HG02938 (cell line): ENCODE data around the gene NOL9.
"Not testable (repeated sequence)": the region's sequence is repeated elsewhere in the genome, so short reads cannot be mapped to it uniquely, and the experiment has no call there.

ENCODE experiments used
- ATAC-seq: cut with Tn5 transposase; IDR thresholded peaks from one replicate; pipeline ENCODE4 v1.9.1; 2021; ENCODE audit warnings: mild to moderate bottlenecking, moderate library complexity; ENCODE audit not compliant: unreplicated experiment

NOL9 gene

DNA sequence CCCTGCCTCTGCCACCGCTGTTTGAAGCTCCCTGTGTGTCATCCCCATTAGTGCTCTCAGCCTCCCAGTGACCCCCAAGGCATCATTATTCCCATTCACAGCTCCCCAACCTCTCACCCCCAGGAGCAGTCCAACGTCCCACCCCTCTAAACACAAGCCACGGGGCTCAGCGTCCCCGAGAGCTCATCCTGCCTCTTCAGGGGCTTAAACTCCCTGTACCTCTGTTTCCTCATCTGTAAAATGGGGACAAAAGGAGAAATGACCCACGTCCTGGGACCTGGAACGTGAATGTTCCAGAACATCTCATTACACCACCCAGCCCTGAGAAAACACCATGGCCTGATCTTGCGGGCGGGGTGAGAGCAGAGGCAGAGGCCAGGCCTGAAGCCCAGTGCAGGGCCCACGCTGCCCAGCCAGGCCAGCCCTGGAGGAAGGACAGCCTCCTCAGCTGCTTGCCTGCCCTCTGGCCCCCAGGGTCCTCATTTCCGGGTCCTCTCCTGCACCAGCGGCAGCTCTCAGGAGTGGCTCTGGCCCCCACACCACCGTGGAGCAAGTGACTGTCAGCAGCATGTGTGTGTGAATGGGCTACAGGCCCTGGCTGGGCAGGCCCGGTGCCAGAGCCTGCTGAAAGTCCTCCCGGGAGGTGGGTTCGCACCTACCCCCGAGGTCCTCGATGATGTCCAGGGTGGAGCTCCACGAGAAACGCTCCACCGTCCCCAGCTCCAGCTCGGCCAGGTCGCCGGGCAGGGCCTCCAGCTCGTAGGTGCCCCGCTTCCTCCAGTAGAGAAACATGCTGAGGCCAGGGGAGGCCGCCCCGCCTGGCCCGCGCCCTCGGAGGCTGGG lies 48.7 kb downstream of the NOL9 start:
- no peak for ATAC-seq

DNA sequence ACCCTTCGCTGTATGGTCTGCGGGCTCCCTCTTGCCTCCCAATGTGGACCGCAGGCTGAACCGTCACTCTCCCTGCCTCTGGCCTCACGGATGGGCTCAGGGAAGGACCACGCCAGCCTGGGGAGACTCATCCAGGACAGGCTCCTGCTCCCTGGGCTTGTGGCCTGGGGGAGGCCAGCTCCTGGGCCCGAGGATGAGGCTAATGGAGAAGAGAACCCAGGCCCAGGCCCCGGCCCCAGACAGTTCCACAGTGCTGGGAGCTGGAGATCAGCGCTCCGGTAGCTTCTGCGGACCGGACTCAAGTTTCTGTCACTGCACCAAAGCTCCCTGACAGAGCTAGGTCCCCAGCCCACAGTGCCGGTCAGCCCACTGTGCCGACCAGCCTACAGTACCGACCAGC lies 49.4 kb downstream of the NOL9 start:
- no peak for ATAC-seq

DNA sequence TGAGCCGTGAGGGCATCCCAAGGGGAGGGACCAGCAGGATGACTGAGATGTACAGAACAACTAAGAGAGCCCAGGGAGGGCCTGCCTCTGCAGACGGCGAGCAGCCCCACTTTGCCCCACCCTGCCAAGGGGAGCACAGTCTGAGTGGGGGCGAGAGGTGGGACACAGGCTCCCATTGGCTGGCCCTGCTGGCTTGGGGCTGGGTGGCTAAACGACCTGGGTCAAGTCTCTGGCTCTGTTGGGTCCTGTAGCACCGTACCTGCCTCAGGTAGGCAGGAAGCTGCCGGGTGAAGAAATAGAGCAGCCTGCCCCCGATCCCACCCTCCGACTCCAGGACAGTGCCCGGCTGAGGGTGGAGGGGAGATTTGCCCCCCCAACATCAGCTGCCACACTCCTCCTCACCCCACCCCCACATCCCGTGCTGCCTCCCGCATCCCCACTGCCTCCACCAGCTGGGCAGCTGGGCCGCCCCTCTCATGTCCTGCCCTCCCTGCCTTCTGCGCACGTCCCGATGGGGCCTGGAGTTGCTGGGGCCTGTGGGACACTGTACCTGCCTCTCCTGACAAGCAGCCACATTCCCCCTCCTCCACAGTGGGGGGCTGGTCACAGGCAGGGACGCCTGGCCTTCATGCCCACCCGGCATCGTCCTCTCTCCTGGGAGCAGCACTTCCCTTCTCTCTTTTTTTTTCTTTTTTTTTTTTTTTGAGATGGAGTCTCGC lies 50.3 kb downstream of the NOL9 start:
- ATAC-seq: no peak

DNA sequence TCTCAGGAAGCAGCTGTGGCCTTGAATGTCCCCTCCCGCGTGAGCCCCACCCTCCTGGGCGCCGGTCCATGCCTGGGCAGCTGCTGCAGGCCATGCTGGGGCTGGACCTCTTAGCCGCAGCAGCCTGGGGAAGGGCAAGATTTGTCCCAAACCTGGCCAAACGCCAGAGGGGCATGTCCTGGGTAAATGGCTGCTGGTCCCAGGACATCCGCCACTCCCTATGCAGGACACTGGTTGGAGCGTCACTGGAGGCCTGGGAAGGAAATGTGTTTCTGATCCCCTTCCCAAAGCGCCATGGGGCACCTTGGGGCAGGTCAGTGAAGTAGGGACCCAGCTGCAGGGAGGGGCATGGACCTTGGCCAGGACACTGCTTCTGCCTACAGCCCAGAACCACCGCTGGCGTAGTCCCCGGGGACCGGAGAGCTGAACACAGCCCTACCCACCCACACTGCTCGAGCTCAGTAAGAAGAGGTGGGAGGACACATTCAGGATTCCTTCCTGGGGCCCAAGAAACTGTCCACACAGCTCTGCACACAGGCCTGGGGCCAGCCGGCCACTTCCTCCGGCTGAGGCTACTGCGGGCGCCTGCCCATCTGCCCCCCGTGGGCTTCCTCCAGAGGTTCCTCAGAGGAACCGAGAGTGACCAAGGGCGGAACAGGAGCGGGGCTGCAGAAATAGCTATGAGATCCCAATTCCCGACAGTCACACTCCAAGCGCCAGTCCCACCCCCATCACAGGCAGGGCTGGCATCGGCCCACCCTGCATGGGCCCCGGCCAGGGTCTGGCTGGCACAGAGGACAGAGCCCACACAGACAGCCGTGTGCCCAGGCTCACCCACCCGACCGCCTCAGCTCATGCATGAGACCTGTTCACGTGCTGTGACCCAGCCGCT lies 52.1 kb downstream of the NOL9 start:
- ATAC-seq: no peak

DNA sequence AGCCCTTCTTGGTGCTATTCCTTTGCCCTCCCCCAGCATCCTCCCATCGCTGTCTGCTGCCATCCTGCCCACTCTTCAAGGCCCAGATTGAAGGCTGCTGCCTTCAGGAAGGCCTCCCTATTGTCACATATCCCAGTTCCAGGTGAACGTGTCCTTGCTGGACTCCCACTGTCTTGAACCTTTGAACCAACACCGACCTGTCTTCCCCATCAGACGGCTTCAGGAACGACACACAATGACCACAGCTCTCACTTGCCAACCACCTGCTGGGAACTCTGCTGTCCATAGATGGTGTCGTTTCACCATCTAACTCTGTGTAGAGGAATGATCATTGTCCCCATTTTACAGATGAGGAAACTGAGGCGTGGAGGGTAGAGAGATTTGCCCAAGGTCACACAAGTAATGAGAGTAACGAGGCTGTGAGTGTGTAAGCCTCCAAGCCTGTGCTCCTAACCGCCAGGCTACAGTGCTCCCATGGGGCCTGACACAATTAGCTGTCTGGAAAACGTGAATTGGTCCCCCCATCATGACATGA lies 53.0 kb downstream of the NOL9 start:
- ATAC-seq: no peak

DNA sequence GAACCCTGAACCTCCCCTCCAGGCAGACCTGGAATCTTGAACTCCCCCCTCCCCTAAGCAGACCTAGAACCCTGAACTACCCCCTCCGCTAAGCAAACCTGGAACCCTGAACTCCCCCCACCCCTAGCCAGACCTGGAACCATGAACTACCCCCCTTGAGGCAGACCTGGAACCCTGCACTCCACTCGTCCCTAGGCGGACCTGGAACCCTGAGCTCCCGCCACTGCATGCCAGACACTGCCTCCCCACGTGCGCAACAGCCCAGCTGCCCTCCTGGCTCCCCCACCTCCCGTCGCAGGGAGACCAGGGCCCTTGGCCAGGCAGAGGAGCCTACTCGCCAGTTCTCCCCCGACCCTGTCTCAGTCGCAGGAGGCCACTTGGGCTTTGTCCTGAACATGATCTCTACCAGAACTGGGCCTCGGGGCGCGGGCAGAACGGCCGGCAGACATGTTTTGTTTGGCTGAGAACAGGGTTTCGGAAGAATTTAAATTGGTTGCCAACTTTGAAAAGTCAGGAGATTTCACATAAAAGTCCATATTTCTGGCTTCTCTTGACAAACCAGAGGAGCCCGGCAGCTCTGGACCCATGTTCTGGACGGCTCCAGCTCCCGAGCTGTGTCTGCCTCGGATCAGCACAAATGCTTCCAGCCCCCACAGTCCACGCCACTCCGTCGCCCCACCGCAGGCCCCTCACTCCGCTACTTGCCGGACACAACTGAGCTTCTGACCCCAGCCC lies 53.6 kb downstream of the NOL9 start:
- ATAC-seq: no peak

DNA sequence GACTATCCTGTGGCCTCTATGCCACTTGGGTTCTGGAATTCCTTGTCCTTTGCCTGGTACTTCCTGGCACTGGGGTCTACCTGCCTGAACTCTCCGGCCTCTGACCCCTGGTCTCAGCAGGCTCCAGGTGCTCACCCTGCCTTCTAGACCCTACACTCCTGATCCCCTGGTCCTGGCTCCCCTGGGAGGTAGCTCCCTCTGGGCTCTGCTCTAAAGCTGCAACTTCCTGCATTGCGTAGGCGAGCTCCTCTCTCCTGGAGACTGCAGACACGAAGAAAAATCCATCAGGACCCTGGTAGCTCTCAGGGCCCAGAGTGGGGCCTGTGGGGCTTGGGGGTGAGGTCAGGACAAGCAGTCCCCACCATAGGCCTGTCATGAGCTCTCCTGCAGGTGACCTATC lies 55.0 kb downstream of the NOL9 start:
- ATAC-seq: no peak

DNA sequence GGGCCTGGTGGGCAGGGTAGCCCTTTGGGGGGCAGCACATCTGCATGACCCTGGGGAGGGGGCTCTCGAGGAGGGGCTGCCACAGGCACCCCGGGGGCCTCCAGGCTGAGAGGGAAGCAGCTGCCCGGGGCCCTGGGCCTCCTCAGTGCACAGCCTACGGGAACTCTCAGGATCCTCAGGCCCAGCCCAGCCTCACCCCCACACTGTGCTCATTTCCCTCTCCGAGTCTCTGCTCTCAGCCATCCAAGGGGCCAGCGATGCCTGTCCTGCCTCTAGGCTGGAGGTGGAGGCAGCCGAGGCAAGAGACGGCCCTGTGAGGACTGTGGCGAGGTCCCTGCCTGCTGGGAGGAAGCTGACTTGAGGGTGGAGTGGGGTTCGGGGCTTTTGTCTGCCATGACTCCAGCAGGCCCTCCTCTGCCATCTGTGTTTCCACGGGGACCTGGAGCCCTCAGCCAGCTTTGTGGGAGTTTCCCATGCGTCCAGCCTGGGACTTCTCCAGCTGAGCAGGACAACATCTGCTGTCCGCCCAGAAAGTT lies 55.7 kb downstream of the NOL9 start:
- ATAC-seq: no peak

DNA sequence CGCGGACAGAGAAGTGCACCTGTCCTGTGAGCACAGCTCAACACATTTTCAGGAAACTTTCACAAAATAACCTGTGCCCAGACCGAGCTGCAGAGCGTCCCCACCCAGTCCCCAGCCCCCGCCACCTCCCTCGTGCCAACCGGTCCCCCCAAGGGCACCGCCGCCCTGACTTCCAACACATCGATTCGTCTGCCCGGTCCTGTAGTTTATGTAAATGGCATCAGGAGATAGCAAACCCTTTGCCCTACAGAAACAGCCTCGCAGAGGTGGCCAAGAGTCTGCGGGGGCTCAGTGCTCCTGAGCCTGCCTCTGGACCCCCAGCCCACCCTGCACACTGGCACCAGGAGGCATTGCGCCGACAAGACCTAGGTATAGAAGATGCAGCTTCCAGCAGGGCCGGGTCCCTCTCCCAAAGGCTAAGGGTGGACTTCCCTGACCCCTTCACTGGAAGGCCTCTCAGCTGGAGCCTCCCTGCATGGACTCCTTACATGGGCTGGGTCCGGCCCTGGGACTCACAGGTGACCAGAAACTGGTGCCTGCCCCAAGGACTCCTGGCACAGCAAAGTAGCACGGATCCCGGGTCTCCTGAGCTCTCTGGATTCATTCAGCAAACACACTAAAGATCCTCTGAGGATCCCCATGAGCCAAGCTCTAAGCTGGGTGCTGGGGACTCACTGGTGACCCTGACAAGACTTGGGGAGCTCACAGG lies 56.3 kb downstream of the NOL9 start:
- no peak for ATAC-seq

DNA sequence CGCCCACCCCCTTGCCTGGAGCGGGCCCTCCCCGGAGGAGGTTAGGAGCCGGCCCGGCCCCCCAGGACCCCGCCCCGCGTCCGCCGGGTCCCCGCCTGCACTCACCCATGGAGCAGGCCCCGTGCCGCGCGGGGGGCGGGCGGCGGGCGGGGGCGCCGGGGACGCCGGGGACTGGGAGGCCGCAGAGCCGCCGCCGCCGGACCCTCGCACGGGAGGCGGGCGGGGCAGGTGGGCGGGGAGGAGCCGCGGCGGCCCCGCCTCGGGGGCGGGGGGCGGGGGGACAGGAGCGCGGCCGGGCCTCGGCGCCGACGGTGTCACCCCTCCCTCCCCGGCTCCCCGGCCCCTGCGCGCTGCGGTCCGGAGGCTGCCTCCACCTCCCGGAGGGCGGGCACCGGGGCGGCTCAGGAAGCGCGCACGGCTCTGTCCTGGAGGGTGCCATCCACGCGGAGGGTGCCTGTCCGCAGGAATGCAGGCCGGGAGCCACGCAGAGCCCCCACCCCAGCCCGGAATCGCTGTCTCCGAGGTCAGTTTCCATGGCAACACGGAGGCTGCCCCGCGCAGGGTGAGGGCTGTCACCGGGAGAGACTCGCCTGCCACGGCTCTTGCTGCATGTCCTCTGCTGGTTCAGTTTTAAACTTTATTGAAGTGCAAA lies 57.0 kb downstream of the NOL9 start:
- ATAC-seq: no peak

DNA sequence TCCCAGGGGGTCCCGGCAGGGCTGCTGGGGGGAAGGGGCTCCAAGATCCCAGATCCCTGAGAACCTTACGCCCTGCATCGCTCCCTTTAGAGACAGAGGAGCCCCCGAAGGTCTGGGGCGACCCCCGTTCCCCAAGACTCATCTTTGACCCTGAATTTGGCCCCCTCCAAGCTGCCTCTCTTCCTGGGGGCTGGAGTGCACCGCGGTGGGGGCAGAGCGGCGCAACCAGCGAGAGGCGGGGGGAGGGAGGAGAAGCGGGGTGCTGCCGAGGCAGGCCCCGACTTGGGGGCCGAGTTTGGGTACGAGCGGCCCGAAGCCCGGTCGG lies 57.5 kb downstream of the NOL9 start:
- ATAC-seq: no peak

DNA sequence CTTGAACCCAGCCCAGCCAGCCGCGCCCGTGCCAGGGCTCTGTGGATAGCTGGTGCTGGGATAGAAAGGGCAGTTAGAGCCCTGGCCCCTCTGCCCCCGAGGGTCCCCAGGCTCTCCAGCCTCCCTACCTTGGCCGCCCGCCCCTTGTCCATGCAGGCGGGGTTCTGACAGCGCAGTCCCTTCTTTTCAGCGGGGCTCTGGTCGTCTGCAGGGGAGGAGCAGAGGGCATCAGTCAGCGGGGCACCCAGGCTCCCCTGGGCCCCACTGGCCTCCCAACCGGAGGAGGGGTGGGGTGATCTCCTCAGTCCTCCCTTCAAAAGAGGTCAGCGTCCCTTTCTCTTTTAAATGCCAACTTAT lies 58.0 kb downstream of the NOL9 start:
- ATAC-seq: no peak

DNA sequence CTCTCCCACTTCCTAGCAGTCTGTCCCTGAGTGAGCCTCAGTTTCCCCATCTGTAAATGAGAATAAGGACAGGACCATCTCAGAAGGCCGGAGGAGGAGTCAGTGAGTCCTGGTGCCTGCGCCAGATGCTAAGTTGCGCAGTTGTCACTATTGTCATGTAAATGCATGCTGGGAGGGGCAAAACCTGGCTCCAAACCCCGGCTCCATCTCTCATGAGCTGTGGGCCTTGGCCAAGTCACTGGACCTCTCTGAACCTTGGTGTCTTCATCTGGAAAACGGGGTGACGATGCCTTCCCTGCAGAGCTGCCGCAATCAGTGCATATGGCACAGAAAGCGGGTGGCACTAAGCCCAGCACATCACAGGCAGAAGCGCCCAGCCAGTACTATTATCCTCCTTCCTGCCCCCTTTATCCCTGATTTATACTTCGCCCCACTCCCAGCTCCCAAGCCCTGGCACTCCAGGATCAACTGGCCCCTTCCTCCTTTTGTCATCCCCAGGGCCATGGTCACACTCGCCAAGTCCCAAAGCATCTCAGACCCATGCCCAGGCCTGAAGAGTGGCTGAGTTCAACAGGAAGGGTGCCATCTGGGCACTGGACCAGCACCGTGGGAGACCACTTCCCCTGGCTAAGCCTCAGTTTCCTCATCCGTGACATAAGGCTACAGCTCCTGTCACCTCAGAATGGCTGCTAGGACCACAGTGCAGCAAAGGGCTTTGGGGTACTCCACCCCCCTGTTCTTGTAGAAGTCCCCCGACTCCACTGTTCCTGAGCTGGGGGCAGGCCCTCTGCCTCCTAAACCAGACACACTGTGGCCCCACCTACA lies 58.6 kb downstream of the NOL9 start:
- no peak for ATAC-seq

DNA sequence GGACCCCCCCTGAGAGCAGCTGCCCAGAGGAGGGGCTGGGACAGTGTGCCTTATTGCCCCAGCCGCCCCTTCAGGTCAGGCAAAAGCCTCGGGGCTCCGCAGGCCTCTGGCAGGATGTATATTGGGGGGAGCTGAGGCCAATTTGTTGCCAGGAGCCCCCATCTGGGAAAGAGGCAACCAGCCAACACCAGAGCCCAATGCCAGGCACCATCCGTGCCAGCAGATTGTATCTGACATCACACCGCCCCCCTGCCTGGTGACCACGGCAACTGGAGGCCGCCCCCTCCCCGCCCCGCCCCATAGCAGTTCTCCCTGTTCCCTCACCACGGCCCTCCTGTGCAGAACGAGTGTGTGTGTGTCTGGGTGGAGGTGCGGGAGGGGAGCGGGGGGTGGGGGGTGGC lies 59.3 kb downstream of the NOL9 start:
- ATAC-seq: no peak

DNA sequence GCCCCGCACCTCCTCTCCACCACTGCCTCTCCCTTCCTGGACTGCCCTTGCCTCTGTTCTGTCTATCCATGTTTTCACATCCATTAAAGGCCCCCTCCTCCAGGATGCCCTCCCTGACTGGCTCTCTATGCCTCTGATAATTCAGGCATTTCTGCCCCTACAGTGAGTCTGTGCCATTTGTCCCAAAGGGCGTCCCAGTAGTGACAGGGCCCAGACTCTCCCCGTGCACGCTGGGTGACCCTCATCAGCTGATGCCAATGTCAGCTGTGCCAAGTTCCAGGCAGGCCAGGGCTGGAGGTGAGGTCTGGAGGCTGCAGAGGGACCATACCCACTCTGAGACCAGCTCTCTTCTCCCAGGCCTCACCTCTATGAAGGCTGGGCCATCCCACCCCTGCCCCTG lies 59.7 kb downstream of the NOL9 start:
- ATAC-seq: no peak

DNA sequence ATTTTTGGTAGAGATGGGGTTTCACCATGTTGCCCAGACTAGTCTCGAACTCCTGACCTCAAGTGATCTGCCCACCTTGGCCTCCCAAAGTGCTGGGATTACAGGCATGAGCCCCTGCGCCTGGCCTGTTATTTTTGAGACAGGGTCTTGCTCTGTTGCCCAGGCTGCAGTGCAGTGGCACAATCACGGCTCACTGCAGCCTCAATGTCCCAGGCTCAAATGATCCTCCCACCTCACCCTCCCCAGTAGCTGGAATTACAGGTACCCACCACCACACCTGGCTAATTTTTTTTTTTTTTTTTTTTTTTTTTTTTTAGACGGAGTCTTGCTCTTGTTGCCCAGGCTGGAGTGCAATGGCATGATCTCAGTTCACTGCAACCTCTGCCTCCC lies 60.5 kb downstream of the NOL9 start:
- not testable (repeated sequence) for ATAC-seq

DNA sequence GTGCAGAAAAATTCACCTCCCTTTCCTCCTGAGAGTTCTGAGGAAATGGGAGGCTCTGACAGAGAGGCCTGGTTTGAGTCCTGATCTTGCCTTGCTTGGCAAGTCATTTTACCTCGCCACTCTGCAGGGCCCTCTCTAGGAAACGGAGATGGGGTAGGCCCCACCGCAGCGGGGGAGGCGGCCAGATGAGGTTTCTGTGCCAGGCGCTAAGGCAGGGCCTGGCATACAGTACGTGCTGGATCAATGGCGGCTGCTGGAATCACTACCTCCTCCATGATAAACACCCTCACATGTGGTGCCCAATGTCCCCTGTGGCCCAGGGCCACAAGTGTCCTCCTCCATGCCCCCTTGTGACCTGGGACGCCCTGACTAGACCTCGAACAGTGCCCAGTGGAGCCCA lies 62.3 kb downstream of the NOL9 start:
- ATAC-seq: no peak

DNA sequence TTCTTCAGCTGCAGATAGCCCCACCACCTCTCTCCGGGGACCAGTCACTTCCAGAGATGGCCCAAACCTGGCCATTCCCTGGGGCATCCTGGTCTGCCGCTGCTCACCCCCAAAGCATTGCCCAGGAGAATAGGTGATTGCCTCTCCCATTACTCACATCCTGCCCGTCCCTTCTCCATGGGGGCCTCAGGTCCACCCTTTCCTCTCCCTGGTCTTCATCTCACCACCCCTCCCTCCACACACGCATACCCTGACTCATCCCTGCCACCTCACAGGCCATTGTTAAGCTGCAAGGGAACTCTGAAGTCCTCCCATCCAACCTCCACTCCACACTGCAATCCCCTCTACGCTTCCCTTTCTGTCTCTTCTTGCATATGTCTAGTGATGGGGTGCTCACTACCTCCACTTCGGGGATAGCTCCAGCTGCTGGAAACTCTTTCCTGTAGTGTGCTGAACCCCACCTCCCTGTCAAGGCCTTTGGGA lies 62.8 kb downstream of the NOL9 start, which contains the start of gene PLEKHG5:
Gene PLEKHG5, minus strand, starts transcription at position 188 of the 483 bp plus-strand sequence. CDS start 14,096 bp downstream, outside the sequence.
- ATAC-seq: no peak
